Islet of Langerhans (tissue), 1 donor: Measurements from ENCODE around the gene SLC16A10.
"Not testable (repeated sequence)": the region's sequence is repeated elsewhere in the genome, so short reads cannot be mapped to it uniquely, and the experiment has no call there.

ENCODE experiments used
- FAIRE-seq: peaks from one replicate; lab custom pipeline; 2011; peaks lifted over from hg19 to GRCh38; lab: Jason Lieb, UNC

Gene SLC16A10, protein sequence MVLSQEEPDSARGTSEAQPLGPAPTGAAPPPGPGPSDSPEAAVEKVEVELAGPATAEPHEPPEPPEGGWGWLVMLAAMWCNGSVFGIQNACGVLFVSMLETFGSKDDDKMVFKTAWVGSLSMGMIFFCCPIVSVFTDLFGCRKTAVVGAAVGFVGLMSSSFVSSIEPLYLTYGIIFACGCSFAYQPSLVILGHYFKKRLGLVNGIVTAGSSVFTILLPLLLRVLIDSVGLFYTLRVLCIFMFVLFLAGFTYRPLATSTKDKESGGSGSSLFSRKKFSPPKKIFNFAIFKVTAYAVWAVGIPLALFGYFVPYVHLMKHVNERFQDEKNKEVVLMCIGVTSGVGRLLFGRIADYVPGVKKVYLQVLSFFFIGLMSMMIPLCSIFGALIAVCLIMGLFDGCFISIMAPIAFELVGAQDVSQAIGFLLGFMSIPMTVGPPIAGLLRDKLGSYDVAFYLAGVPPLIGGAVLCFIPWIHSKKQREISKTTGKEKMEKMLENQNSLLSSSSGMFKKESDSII

DNA sequence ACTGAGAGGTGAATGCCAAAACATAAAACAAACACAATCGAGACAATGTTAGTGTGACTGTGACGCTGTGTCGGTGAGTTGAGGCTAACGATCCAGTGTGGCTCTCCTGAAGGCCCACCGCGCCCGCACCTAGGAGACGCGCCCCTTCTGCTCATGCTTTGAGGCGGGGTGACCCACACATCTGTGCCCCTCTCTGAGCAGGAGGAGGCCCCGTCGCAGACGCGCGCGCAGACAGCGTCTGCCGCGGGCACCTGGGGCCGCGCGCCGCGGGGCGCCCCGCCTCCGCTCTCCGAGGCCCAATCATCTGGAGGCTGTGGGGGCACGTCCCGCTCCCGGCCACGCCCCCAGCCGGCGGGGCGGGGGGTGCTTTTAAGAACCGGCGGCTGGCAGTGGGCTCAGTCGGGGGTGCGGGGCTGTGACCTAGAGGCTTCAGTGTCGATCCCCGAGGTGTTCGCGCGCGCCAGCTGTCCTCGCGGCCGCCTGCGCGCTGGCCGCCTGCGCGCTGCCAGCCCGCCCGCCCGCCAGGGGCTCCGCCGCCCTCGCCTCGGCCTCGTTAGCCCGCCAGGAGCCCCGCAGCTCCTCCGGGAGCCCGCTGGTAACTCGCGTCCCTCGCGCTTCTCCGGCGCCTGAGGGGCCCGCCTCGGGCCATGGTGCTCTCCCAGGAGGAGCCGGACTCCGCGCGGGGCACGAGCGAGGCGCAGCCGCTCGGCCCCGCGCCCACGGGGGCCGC lies at the start of gene SLC16A10:
Gene SLC16A10 (plus strand): TSS at position 398 of the 730 bp plus-strand sequence. CDS start 250 bp downstream, at position 648.
- no peak for FAIRE-seq

DNA sequence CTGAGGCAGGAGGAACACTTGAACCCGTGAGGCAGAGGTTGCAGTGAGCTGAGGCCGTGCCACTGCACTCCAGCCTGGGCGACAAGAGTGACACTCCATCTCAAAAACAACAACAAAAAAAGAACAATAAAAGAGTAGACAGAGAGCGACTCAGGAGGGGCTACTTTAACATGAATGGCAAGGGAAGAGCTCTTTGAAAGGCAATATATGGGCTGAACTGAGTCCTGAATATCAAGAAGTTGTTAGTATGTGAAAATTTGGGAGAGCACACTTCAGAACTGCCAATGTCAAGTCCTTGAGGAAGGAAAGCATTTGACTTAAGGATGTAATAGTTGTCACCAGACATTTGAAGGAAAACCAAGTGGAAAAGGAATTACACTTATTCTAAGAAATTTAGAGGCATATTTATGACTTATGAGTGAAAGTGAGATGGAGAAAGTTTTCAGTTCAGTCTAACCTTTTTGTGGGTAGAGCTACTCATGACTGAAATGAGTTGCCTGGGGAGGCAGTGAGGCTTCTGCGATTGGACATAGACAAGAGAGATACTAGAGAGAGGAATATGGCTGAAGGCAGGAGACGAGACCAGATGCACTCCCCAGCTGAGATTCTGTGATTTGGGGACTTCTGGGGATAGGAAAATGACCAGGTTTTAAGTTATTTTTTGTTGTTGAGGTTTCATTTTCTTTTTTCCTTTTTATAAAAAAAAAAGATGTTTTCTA lies 48.6 kb upstream of the SLC16A10 start:
- FAIRE-seq, result no peak

- no peak for FAIRE-seq
Observed at GRCh38 chr6:111041917-111042316, 45.4 kb upstream of the SLC16A10 start.

DNA sequence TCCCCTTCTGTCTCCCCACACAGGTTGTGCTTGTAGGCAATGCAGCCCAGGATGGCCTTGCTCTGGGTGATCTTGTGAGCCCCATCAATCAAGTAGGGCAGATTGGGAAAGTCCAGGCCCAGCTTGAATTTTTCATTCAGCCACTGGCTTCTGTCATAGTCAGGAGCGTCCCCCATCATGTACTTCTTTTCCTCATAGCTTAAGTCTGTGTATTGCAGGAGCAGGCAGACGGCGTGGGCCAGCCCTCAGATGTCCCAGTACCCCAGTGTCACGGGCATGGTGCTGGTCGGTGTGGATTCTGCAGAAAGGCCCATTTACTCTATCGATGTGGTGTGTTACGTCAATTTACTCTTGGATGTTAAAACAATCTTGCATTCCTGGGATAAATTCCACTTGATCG lies 40.1 kb upstream of the SLC16A10 start:
- no peak for FAIRE-seq

DNA sequence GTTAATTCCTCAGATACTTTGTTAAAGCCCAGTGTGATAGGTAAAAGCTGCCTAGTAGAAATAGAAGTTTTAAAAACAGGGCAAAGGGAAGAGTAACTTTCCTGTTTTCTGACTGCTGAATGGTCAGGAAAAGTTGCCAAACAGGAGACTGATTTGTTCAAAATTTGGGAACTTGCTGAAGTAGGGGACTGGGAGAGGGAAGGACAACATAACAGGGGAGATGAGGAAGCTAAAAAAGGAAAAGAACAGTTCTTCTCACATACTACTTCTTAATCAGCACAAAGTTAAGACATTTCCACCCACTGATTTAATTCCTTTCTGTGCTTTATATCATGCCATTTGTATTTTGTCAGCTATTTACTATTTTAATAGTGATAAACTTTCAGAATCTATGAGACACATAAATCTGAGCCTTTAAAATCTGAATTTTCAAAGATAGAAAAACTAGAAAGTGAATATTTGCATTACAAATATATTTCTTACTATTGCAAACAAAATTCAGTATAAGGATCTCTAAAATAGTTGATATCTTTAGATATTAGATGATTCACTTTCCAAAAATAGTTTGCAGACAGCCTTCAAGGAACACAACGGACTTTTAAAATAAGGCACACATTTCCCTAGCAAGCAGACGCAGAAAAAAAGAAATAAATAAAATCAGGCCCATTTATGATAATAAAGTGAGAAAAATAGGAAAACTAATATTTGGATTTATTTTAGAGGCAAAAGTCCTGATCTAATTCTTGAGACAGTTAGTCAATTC lies 36.9 kb upstream of the SLC16A10 start:
- no peak for FAIRE-seq

DNA sequence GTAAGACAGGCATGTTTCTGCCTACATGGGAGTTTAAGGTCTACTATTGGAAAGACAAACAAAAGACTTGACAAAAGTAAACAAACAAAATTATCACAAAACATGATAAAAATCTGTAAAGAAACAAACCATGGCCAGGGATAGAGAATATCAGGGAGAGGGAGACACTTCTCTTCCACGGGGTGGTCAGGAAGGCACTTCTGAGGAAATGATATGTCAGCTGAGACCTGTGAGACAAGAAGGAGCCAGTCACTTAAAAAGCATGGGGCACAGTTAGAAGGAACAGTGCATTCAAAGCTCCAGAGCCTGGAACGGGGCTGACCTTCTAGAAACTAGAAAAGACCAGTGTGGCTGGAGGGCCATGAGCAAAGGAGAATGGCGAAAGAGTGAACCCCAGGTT lies 35.1 kb upstream of the SLC16A10 start:
- FAIRE-seq, result no peak

DNA sequence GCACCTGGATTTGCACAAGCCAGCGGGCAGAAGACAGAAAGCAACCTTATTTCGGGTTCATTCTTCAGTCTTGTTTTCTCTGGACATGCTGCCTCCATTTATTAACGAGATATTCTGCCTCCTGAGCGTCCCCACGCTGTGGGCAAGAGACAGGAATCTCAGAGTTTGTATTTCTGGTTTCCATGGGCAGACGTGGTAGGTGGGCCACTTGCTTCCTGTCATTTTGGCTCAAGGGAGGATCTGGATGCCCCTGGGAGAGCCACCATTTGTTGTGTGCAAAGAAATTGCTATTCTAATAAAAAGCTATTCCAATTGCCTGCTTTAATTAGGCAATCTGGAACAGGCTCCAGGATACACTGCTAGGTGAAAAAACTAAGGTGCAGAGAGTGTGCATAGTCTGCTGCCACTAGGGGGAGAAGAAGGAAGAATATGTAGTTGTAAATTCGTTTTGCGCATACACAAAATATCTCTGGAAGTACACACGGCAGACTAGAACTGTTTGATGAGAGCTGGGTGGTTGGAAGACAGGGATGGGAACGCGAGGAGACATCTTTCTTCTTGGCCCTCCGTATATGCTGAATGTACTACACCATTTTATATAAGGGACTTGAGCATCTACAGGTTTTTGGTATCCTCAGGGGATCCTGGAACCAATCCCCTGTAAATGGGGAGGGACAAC lies 30.1 kb upstream of the SLC16A10 start:
- FAIRE-seq, result peak; percentile 97

DNA sequence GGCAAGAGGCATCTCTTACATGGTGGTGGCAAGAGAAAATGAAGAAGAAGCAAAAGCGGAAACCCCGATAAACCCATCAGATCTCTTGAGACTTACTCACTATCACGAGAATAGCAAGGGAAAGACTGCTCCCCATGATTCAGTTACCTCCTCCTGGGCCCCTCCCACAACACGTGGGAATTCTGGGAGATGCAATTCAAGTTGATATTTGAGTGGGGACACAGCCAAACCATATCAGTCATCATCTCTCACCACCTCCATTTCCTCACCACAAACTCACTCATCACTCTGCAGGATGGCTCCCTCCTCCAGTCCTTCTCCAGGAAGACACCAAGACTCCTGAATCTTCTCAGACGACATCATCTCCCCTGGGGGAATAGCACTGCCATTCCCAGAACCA lies 25.8 kb upstream of the SLC16A10 start:
- FAIRE-seq, result no peak

DNA sequence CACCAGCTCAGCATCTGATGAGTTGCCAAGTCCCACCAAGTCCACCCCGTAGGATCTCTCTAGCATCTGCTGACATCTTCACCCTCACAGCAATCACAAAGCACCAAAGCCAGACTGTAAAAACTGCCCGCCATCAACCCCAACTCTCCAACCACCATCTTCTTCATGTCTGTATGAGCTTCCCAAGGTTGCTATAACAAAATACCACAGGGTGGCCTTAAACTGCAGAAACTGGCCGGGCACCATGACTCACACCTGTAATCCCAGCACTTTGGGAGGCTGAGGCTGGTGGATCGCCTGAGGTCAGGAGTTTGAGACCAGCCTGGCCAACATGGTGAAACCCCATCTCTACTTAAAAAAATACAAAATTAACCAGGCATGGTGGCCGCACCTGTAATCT lies 25.3 kb upstream of the SLC16A10 start:
- not testable (repeated sequence) for FAIRE-seq

- FAIRE-seq, result not testable (repeated sequence)
Observed at GRCh38 chr6:111062860-111063259, 24.4 kb upstream of the SLC16A10 start.

GRCh38 chr6:111068109-111068865 lies 19.0 kb upstream of the SLC16A10 start:
- FAIRE-seq, result no peak

DNA sequence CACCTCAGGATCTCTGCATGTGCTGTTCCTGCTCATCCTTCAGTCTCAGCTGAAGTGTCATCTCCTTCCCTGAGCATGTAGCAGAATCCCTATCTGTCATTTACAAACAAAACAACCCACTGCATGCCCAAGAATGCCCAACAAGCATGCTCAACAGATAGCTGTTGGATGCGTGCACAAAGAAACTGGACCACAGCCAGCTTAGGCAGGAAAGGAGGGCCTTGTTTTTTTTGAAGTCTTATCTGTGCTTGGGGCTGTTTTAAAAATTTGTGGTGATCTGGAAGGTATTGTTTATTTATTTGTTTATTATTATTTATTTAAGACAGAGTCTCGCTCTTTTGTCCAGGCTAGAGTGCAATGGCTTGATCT lies 18.5 kb upstream of the SLC16A10 start:
- FAIRE-seq, result no peak

- FAIRE-seq, result no peak
Observed at GRCh38 chr6:111069382-111070104, 17.8 kb upstream of the SLC16A10 start.

- no peak for FAIRE-seq
Observed at GRCh38 chr6:111070105-111071005, 16.9 kb upstream of the SLC16A10 start.

- no peak for FAIRE-seq
Observed at GRCh38 chr6:111072801-111073360, 14.4 kb upstream of the SLC16A10 start.

DNA sequence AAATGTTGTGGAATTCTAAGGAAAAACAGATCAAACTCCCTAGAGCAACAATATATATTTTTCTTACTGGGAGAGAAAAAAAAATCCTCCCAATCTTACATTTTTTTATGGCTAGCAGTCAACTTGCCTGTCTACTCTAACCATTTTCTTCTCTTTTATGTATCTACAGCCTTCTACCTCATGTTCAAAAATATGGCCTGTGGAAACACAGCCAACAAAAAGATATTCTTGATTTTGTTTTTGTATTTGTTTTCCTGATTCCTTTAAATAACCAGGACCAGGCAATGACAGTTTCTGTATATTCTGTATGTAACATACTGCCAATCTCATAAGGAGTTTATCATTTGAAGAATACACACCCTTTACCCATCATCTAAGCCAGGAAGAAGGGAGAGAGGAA lies 13.0 kb upstream of the SLC16A10 start:
- no peak for FAIRE-seq

DNA sequence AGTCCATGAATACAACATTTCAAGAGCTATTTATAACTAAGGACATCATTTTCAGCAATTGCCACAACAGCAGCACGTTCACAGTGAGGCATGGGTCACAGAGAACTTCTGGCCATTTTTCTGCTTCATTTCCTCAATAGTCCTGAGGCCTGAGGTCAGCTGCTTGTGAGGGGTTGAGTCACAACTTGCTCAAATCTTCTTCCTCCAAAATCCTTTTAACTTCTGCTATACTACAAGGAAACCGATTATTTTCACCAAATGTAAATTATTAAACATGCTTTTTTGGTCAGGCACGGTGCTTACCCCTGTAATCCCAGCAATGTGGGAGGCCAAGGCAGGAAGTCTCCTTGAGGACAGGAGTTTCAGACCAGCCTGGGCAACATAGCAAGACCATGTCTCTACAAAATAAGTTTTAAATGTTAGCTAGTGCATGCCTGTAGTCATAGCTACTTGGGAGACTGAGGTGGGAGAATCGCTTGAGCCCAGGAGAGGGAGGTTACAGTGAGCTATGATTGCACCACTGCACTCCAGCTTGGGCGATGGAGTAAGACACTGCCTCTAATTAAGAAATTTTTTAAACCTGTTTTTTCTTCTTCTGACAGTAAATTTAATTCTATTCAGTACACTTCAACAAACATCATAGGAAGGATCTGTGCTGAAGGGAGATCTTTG lies 11.1 kb upstream of the SLC16A10 start:
- FAIRE-seq, result peak; percentile 86

DNA sequence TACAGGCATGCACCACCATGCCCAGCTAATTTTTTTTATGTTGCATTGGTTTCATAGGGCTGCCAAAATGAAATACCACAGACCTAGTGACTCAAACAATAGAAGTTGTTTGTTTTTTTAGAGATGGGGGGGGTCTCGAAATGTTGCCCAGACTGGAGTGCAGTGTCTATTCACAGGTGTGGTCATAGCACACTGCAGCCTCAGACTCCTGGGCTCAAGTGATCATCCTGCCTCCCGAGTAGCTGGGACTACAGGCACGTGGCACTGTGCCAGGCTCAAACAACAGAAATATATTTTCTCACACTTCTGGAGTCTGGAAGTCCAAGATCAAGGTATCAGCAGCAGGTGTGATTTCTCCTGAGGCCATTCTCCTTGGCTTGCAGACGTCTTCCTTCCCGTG lies 6.6 kb upstream of the SLC16A10 start:
- no peak for FAIRE-seq
